PFSK-1 (cell line): ENCODE measurements around the gene ADD1.

ENCODE experiments used
- FOXP2 ChIP-seq: optimal IDR thresholded peaks from 2 replicates; pipeline ENCODE3; 2011; ENCODE audit warnings: borderline replicate concordance, control low read depth, inconsistent platforms; ENCODE audit not compliant: insufficient read depth; ENCODE audit errors: extremely low read length, extremely low read depth
- POLR2AphosphoS5 ChIP-seq: IDR thresholded peaks from 2 replicates; pipeline ENCODE4 v1.6.1; 2012; ENCODE audit warnings: low read depth, mild to moderate bottlenecking, control low read depth, low read length, moderate library complexity
- SIN3A ChIP-seq: IDR thresholded peaks from 2 replicates; pipeline ENCODE4 v1.6.1; 2012; ENCODE audit warnings: mild to moderate bottlenecking, low read length, moderate library complexity, borderline replicate concordance; ENCODE audit not compliant: insufficient read depth
- TAF1 ChIP-seq: IDR thresholded peaks from 2 replicates; pipeline ENCODE4 v1.6.1; 2012; ENCODE audit warnings: low read length, control low read depth, borderline replicate concordance; ENCODE audit not compliant: insufficient read depth
- TF ChIP-seq, protein P1 (sequence below), 2 experiments: IDR thresholded peaks; 2 replicates each; pipeline versions ENCODE4 v1.6.1 to v1.8.0; 2011 to 2012; ENCODE audit warnings: low read depth in 2 of 2, low read length in 2 of 2, control low read depth in 1 of 2, inconsistent platforms in 1 of 2, mild to moderate bottlenecking in 1 of 2, moderate library complexity in 1 of 2; ENCODE audit not compliant: insufficient read depth in 1 of 2

GRCh38 chr4:2946812-2947600, 103.4 kb downstream of the ADD1 start:
- TF ChIP-seq POLR2AphosphoS5, result no peak
- no peak for TF ChIP-seq SIN3A
- TF ChIP-seq, protein P1, sequence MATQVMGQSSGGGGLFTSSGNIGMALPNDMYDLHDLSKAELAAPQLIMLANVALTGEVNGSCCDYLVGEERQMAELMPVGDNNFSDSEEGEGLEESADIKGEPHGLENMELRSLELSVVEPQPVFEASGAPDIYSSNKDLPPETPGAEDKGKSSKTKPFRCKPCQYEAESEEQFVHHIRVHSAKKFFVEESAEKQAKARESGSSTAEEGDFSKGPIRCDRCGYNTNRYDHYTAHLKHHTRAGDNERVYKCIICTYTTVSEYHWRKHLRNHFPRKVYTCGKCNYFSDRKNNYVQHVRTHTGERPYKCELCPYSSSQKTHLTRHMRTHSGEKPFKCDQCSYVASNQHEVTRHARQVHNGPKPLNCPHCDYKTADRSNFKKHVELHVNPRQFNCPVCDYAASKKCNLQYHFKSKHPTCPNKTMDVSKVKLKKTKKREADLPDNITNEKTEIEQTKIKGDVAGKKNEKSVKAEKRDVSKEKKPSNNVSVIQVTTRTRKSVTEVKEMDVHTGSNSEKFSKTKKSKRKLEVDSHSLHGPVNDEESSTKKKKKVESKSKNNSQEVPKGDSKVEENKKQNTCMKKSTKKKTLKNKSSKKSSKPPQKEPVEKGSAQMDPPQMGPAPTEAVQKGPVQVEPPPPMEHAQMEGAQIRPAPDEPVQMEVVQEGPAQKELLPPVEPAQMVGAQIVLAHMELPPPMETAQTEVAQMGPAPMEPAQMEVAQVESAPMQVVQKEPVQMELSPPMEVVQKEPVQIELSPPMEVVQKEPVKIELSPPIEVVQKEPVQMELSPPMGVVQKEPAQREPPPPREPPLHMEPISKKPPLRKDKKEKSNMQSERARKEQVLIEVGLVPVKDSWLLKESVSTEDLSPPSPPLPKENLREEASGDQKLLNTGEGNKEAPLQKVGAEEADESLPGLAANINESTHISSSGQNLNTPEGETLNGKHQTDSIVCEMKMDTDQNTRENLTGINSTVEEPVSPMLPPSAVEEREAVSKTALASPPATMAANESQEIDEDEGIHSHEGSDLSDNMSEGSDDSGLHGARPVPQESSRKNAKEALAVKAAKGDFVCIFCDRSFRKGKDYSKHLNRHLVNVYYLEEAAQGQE (IDR thresholded peaks at IDR 0.05; ENCODE audit: insufficient read depth in 1 of 2, low read depth in 2 of 2, low read length in 2 of 2), result no peak
- TF ChIP-seq TAF1, result no peak
- TF ChIP-seq FOXP2, result no peak
